ENCODE data around the gene OR5B21. TPM values are rescaled to one million over a fixed set of nuclear protein-coding genes. Genes with fewer than 3 reads are reported as not detected.

OR5B21 gene
- not detected in 2 replicates for total RNA-seq

GRCh38 chr11:58508005-58508404 lies at the start of gene OR5B21:
OR5B21 (minus strand) TSS chr11:58508105; CDS start chr11:58508105, 0 bp downstream.

Other genes with a start within 250 kb of the OR5B21 start
- not detected in 2 replicates for gene OR10W1, start 239.8 kb downstream of the OR5B21 start, total RNA-seq
- not detected in 2 replicates for gene OR5B17, start 149.0 kb downstream of the OR5B21 start, total RNA-seq
- not detected in 2 replicates for gene OR5B3, start 101.2 kb downstream of the OR5B21 start, total RNA-seq
- gene OR5B2, start 80.0 kb downstream of the OR5B21 start, total RNA-seq = not detected in 2 replicates
- not detected in 2 replicates for gene OR5B12, start 65.9 kb downstream of the OR5B21 start, total RNA-seq
- gene LPXN, start 67.8 kb upstream of the OR5B21 start, total RNA-seq = 10.1 and 28.2 TPM in 2 replicates
- 53.2 and 61.7 TPM in 2 replicates for gene ZFP91, start 71.0 kb upstream of the OR5B21 start, total RNA-seq
- gene CNTF, start 114.6 kb upstream of the OR5B21 start, total RNA-seq = 1.8 and 3.1 TPM in 2 replicates
- not detected in 2 replicates for gene GLYAT, start 223.8 kb upstream of the OR5B21 start, total RNA-seq

Measured in smooth muscle cell of the umbilical artery (primary cell).